DLD1 (cell line): ENCODE measurements around the gene GKN1.

Experiments used
- in situ Hi-C: cut with HindIII; loops from 2 replicates; pipeline ENCODE4 v1.10.0; 2017; ENCODE audit warnings: low sequenced_read_pairs

Gene GKN1

DNA sequence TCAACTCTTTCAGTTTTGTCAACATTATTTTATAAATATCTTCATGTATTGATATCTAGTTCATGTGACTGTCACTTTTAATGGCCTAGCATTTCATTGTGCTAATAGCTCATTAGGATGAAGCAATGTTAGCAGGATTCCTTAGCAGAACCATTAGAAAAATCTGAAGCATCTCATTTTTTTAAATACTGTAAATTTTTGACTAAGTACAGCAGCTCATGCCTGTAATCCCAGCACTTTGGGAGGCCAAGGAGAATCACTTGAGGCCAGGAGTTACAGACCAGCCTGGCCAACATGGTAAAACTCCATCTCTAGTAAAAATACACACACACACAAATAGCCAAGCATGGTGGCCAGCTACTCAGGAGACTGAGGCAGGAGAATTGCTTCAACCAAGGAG is 23.0 kb downstream of the GKN1 start:
- in situ Hi-C loops = no loop called here

GRCh38 chr2:69001879-69002278 is 27.4 kb downstream of the GKN1 start:
- in situ Hi-C loops = no loop called here

GRCh38 chr2:69003731-69004130 is 29.3 kb downstream of the GKN1 start:
- in situ Hi-C loops = no loop called here

- in situ Hi-C loops = no loop called here
These were observed 32.7 kb downstream of the GKN1 start for GRCh38 chr2:69007169-69007568.

GRCh38 chr2:69007603-69008002 is 33.2 kb downstream of the GKN1 start:
- in situ Hi-C loops = no loop called here

GRCh38 chr2:69010437-69011194 is 36.2 kb downstream of the GKN1 start:
- in situ Hi-C loops = no loop called here

- in situ Hi-C loops = no loop called here
These were observed 37.2 kb downstream of the GKN1 start for GRCh38 chr2:69011611-69012157.

DNA sequence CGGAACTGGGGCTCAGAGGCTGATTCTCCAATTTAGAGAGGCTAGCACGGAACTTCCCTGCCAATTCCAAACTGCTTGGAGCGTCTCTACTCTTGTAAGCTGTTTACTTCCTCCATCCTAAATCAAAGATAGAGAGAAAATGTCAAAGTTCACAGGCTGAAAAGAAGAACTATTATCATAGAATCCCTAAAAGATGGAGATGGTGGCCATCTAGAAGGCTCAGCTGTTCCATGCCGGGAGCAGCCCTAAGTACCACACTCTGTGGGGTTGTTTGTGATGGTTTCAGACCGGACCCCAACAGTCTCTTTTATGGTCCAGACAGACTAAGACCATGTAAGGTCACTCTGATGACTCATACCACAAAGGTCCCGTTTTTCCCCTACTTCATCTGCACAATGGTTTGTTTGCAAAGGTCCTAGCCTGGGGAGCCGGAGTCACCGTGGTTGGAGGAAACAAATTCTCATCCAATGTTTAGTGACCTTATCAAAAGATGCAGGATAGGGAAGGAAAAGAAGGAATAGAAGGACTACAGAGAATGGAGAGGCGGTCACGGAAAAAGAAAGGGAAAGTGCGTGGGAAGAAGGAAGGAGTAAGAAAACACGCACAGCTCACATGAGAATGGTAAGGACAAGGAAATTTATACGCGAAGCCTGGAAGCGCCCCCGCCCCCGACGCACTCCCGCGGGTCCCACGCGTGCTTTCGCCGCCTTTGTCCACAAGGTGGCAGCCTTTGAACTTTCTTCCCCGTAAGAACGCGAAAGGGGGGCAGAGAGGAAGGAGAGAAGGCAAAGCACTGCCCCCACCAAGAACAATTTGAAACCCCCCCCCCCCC is 38.1 kb downstream of the GKN1 start:
- in situ Hi-C loops = no loop called here

- in situ Hi-C loops = no loop called here
These were observed 38.9 kb downstream of the GKN1 start, which contains the start of gene ANTXR1 for GRCh38 chr2:69013142-69013839. Gene ANTXR1, plus strand, starts transcription at chr2:69013179. Its CDS starts 321 bp downstream, at chr2:69013500.

DNA sequence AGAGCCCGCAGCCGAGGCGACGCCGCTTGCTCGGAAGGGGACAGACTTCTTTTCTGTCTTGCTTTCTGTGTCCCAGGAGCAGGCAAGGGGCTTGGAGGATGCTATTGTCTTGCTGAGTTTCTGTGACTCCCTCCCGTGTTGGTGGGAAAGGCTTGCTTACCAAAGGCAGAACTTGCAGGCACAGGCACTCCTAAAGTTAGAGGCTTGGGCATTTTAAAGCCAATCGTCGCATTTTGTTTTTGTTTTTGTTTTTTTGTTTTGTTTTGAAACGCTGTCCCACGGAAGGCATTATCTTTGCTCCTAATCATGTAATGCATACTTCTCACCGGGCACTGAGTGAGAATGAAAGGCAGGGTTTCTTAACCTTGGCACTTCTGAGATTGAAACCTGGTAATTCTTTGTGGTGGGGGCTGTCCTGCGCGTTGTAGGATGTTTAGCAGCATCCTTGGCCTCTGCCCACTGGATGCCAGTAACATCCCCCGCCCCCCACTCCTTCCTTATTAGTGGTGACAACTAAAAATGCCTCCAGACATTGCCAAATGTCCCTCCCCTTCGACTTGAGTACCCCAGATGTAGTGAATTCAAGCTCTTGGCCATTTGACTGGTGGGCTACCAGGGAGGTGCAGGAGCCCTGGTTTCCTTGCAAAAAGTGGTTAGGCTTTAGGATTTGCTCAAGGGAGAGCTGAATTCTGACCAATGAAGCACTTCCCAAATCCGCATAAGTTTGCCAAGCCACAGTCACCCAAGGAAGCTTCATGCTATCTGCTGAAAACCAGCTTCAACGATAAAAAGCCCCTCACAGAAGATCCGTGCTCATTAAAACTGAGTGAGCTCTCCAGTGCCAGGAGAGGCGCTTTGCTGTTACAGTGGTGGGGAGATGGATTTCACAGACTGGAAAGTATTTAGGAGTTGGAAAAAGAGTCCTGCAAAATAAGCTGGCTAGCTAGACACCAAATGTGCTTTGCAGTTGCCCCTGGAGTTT is 39.7 kb downstream of the GKN1 start:
- in situ Hi-C loops = no loop called here

DNA sequence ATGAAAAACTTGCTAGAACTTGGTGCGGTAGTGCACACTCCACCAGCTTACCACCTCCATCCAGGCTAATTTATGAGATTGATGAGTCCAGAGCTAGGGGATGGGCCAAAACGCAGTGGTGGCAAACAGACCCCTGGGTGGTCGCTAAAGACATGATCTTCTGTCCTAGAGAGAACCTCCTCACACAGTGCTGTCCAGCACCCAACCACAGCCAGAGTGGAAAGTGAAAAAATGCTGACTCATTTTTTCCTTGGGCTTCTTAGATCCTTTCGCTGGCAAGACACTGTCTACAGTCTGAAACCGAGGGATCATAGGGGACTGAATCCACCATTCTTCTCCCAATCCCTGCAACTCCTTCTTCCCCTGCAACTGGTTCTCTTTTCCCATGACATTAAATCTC is 42.6 kb downstream of the GKN1 start:
- in situ Hi-C loops = no loop called here

DNA sequence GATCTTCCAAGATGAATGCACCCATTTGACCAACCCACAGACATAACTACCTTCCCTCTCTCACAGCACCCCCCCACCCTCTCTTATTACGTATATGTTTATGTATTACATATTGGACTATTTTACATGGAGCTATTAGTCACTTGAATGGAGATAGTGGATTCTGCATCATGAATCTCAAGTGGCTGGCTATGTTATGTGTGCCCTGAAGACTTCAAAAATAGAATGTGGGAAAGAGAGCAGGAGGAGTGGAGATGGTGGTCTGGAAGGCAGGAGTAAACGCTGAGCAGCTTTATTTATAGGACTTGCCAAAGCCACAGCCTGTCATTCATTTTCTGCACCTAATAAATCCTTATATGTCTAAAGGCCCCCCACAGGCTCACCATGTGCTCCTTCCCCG is 43.4 kb downstream of the GKN1 start:
- in situ Hi-C loops = no loop called here

DNA sequence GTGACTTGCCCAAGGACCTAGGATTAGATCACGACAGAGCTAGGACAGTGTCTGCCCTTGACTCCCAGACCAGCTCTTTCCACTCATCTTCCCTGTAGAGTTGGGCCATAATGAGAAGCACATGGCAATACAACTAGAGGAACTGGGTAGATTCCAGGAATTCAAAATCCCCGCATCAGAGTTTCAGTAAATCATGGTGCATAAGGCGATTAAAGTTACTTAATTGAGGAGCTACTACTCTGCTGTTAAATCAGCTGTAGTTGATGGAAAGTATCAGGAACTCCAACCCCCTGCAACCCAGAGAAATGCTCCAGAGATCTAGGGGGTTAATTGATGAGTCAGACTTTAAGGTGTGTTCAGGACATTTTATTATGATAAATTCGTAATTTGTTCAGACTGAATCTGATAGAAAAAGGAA is 44.3 kb downstream of the GKN1 start:
- in situ Hi-C loops = no loop called here

DNA sequence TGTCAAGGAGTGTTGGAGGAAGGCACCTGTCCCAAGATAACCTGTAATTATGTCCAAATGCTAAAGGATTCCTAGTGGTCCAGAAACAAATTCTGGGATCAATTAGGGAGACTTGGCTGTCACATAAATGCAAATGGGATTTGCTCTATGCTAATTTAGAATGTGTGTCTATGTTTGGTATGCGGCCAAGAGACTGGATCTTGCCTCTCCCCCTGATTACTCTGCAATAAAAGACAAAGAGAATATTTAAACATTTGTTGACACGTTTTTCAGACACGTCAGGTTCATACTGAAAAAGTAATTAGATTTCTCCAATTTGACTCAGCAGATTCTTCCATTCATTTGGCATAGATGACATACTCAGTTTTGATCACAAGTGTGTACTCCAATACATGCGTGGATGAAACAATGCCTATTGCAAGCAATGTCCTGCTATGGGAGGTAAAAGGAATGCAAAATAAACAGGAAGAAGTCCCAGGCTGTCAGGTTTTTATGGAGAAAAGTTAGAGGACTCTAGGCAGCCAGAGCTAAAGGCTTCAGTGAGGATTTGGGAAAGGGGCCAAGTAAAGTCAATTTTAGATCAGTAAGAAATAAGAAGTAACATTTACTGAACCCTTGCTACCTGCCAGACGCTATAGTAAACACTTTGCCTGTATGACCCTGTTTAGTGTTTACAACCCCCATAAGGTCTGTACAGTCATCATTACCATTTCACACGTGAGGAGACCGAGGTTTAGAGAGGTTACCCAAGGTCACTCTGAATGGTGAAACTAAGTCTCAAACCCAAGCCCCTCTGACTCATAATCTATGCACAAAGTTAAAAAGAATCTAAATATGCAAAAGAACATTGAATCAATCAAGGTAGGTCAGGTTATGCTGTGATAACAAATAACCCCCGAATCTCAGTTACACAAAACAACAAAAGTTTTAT is 46.3 kb downstream of the GKN1 start:
- in situ Hi-C loops = loop anchor here (10.0 kb wide), 1 partner anchor 294 kb away; no protein-coding TSS in a partner anchor

- in situ Hi-C loops = loop anchor here (10.0 kb wide), 1 partner anchor 293 kb away; no protein-coding TSS in a partner anchor
These were observed 47.3 kb downstream of the GKN1 start for GRCh38 chr2:69021727-69022126.

DNA sequence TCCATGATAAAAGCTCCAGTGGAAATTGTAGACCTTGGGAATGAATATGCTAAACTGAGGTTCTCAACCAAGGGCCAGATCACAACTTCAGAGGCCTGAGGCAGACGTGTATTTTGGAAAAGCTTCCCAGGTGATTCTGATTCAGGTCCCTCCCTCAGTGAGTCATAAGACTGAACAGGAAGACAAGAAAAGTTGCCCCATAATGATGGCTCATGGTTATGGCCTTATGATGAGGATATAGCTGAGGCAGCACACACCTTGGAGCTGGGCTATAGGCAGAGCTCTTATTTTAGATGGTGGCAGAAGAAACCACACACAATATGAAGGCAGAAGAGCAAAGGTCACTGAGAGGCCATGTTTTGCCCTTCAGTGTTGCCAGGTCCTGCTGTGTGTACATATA is 48.1 kb downstream of the GKN1 start:
- in situ Hi-C loops = loop anchor here (10.0 kb wide), 1 partner anchor 292 kb away; no protein-coding TSS in a partner anchor

GRCh38 chr2:69023236-69023635 is 48.8 kb downstream of the GKN1 start:
- in situ Hi-C loops = loop anchor here (10.0 kb wide), 1 partner anchor 292 kb away; no protein-coding TSS in a partner anchor

DNA sequence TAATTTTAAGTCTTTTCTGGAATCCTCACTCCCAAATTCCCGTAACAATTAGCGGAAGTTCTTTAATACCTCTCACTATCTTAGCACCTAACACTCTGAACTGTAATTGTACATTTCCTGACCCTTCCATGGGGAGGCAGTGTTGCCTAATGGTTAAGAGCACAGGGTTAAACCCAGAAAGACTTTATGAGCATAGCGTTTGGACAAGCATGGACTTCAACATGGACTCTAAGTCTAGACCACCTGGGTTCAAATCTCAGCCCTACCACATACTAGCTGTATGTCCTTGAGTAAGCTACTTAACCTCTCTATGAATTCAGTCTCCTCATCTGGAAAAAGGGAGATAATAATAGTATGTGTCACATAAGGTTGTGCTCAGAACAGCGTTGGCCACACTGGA is 51.6 kb downstream of the GKN1 start:
- in situ Hi-C loops = loop anchor here (10.0 kb wide), 1 partner anchor 289 kb away; no protein-coding TSS in a partner anchor
